GM23248 (cell line): ENCODE measurements around the gene DOCK3.

Source experiments
- EZH2 ChIP-seq: fragments of 200-600 bp; sonication (generic); IDR thresholded peaks from 2 replicates; pipeline ENCODE4 v1.6.1; 2018; ENCODE audit warnings: antibody characterized with exemption, mild to moderate bottlenecking; ENCODE audit not compliant: insufficient read depth, poor library complexity, severe bottlenecking
- EZH2phosphoT487 ChIP-seq: fragments of 200-600 bp; sonication (generic); IDR thresholded peaks from 2 replicates; pipeline ENCODE4 v1.6.1; 2018; ENCODE audit warnings: antibody characterized with exemption, moderate library complexity, mild to moderate bottlenecking, low read depth; ENCODE audit not compliant: insufficient read depth

DNA sequence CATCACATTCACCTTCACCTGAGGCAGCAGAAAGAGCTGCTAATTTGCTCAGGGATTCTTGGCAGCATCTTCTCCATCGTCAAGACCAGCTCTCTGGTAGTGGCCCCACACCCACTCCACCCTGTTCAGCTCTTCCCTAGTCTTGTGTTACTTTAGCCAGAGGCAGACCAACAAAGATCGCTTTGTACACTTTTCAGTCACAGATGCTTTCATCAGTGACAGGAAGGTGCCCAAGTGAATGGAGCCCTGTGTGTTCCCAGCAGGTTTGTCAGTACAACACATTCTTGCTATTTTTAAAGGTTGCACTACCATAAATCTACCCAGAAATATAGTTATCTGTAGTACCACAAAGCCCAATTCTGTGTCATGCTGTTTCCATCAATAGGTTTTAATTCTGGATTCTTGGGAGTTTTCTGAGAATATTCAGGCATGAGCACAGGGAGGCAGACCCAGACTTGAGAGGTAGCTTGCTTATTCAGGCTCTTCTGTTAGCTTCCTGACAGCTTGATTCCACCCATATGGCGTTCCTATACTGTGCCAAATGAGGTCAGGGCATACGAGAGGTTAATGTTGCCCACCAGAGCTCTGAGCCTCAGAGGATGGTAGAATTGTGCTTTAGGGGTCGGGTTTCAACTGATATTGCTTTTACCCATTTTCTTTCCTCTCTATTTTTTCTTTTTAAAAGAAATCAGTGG lies 600.5 kb downstream of the DOCK3 start:
- TF ChIP-seq EZH2phosphoT487 (no peak), EZH2 (no peak)
